ENCODE measurements around the gene WARS2.
"Not testable (repeated sequence)": the region's sequence is repeated elsewhere in the genome, so short reads cannot be mapped to it uniquely, and the experiment has no call there.

The WARS2 gene

DNA sequence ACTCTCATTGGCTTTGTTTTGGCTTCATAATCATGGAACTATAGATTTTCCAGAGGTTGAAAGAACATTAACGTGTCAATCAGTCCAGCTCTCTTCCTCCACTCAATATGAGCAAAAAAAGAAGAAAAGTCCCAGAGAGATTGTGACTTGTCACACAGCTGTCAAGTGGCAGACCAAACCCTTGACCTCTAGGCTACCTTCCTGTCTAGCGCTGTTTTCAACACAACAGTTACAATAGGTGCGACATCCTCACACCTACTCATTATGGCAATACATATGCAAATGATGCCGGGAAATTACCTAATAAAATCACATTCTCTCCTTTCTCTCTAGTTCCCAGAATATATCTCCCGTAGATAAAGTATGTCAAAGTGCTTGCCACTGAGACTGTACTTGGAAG lies 1.1 kb downstream of the WARS2 start:
- no peak for DNase-seq

DNA sequence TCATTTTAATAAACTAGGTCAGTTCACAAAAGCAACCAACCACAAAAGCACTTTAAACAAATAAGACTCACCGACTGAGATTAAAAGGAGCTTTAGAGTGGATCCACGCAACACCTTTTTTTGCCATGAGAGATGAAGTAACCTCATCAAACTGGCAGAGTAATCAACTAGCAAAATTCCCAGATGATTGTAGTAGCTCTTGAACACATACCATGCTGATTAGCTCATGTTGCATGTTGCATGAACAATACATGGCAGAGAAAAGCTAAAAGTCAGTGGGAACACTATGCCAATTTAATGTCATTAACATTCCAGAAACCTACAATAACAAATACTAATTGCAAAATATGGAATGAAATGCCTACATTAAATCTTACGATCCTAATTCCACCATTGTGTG lies 4.1 kb downstream of the WARS2 start:
- DNase-seq: peak; percentile 64

DNA sequence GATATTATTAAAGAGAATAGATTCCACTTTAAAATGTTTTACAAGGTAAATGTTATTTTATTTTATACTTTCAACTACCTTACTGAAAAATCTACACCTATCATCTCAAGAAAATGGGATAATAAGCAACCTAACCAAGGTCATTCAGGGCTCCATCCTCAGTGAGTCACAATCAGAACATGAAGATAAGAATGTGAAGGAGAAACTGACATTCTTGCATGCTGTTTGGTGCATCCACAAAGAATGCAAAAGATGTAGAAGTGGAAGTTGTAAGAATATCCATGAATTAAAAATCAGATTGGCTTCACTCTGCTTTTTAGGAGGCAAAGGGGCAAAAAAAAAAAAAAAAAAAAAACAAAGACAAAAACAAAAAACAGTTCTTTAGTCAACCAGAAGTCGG lies 6.5 kb downstream of the WARS2 start:
- DNase-seq: peak; percentile 79

GRCh38 chr1:119132179-119132578 lies 8.3 kb downstream of the WARS2 start:
- DNase-seq: no peak

DNA sequence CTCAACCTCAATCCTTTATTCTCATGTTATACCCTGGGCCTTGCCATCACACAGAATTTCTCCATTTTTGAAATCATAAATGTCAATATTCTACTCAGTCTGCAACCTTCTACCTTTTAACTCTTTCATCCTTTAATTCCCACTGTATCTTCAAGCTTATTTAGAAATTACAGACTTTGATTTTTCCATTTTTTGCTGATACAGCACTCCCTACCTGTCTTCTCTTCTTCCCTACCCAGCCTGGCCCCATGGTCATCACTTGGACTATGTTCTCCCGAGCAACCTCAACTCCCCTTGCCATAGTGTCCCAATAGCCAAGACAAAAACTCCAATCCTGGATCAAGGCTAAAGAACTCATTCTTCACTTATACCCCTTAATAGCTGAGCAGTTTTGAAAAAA lies 14.6 kb downstream of the WARS2 start:
- DNase-seq: no peak

GRCh38 chr1:119124764-119125163 lies 15.7 kb downstream of the WARS2 start:
- DNase-seq: no peak

GRCh38 chr1:119121872-119122271 lies 18.6 kb downstream of the WARS2 start:
- not testable (repeated sequence) for DNase-seq

- no peak for DNase-seq
Observed at GRCh38 chr1:119116725-119117124, 23.7 kb downstream of the WARS2 start.

DNA sequence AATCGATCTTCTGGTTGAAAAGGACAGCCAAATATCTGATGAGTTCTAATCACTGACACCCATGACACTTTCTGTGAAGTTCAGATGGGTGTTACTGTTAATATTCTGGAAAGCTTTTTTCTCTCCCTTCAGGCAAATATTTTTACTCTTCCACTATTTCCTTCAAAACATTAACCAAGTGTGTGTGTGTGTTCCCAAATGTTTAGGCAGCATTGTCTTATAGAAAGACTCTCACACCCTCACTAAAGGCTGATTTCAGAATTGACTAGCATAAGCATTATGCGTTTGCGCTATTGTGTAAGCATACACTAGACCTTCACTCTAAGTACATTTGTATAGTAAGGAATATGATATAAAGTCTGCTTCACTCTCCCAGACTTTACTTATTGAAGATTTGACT lies 24.7 kb downstream of the WARS2 start:
- no peak for DNase-seq

DNA sequence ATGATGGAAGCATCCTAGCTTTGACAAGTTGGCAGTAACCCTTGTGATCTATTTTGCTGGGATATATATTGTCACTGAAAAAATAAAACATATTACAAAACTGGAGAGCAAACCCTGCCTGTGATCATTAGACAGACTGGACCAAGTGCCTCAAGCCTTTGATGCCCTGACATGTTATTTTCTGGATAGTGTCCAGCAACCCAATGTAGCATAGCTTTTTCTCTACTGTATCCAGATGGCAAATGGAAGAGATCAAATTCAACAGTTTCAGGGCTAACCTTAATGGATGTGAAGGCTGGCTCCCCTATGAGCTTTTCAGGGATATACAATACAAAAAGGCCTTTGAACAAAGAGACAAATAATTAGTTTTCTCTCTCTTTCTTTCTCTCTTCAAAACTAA lies 25.1 kb downstream of the WARS2 start:
- DNase-seq: no peak

GRCh38 chr1:119114786-119115185 lies 25.7 kb downstream of the WARS2 start:
- DNase-seq: no peak

DNA sequence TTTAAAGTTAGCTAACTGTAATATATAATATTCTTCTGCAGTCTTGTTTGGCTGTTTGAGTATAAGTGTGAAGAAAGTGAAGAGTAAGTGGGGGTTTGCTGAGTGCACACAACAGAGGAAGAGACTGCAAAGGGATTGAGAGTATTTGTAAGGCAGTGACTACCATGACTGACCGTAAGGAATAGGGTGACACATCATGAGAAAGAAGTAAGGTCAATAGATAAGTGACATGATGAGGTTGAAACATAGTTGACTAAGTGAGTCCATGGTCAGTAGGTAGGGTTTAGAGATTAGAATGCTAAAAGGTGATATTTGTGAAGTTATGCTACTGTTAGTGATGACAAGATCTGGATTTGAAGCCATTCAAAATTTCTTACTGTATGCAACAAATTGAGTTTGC lies 27.7 kb downstream of the WARS2 start:
- no peak for DNase-seq

DNA sequence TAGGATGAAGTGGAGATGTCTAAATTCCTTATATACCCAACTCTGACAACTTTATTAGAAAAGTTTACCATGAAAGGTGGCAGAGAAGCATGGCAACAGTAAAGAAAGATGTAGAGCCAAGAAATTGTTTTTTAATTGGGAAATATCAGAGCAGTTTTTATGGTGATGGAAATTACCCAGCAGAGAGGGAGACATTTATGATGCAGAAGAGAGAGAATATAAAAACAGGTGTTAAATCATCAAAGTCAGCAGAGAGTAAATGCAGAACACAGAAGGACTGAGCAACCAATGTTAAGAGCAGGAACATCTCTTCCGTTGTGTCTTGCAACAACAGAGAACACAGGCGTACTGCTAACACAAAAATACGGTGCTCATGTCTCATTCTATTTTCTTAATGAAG lies 28.2 kb downstream of the WARS2 start:
- DNase-seq: no peak

DNA sequence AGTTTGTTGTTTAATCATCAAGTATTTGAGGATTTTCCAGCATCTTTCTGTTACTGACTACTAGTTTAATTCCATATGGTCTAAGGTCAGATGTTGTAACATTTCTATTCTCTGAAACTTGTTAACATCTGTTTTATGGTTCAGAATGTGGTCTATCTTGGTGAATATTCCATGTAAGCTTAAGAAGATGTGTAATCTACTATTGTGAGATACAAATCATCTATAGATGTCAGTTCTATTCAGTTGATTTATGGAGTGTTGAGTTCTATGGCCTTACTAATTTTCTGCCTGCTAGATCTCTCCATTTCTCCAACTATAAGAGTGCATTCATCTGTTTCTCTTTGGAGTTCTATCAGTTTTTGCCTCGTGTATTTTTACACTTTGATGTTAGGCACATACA lies 31.5 kb downstream of the WARS2 start:
- peak; percentile 83 for DNase-seq

- no peak for DNase-seq
Observed at GRCh38 chr1:119103764-119104163, 36.7 kb downstream of the WARS2 start.

- DNase-seq: no peak
Observed at GRCh38 chr1:119102051-119102450, 38.4 kb downstream of the WARS2 start.

- peak; percentile 80 for DNase-seq
Observed at GRCh38 chr1:119101563-119101962, 38.9 kb downstream of the WARS2 start.

DNA sequence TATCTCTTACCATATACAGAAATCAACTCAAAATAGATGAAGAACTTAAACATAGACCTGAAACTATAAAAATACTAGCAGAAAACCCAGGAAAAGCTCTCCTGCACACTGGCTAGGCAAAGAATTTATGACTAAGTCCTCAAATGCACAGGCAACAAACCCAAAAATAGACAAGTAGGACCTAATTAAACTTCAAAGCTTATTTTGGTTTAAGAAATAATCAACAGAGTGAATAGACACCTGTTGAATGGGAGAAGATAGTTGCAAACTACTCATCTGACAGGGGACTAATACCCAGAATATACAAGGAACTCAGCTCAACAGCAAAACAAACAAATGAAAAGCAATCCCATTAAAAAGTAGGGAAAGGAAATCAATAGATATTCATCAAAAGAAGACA lies 40.7 kb downstream of the WARS2 start:
- DNase-seq: no peak

DNA sequence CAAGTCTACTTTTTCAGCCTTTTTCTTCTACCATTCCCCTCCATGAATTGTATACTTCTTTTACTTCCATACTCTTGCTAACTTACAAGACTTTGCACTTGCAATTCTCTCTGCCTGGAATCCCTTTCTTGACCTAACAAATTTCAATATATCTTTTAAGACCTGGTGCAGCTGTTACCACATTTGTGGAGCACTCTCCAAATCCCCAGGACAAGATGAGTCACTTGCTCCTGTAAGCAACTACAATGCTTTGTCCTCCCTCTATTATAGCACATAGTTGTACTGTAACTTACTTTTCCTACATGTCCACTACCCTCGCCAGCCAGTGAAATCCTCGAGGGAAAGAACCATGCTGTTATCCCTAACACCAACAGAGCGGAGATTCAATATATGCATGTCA lies 43.1 kb downstream of the WARS2 start:
- DNase-seq: peak; percentile 54

GRCh38 chr1:119093721-119094120 lies 46.7 kb downstream of the WARS2 start:
- no peak for DNase-seq

DNA sequence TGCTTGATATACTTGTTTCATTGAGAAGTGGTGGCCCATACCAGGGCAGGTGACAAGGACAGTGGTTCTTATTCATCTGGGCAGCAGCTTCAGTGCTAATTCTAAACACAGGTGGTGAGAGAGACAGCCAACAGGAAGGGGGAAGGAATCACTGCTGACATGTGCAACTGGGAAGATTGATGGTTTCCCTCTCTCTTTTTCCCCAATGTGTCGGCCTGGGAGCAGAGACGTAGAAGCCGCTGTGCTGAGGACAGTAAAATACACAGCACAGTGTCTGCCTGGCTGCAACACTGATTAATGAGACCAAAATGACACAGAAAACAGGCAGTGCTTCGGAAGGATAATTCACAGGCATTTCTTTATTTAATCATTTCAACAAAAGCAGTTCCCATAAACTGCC lies 48.8 kb downstream of the WARS2 start:
- peak; percentile 37 for DNase-seq

DNA sequence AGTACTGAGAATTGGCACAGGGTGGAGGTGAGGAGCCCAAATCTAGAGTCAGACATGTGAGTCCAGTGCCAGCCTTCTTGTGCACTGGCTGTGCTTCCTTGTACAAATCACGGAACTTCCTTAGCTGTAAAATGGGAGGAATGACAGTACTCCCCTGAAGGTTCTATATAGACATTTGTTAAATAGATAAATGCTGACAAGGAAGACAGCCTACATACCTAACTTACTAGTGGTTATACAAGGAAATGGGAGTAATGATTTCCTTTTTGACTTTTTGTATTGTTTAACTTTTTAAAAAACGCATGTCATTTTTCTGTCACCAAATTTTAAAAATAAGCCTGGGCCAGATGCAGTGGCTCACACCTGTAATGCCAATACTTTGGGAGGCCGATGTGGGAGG lies 50.2 kb downstream of the WARS2 start:
- DNase-seq: no peak

DNA sequence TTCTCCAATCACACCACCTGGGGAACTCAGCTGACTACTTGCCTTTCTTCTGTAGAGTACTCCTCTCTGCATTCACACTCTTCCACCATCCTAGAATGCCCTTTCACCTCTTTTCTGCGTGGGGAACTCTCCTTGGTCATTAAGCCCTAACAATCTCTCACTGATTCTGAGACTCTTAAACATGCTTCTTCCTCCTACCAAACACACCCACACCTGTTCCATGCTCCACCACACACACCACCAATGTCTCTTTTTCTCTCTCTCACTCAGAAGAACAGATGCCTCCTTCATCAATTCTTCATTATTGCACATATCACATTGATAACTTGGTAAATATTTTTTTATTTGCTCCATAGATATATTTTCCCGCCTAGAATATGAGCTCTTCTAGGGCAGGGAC lies 53.6 kb downstream of the WARS2 start:
- no peak for DNase-seq

- DNase-seq: no peak
Observed at GRCh38 chr1:119084798-119085197, 55.7 kb downstream of the WARS2 start.

DNA sequence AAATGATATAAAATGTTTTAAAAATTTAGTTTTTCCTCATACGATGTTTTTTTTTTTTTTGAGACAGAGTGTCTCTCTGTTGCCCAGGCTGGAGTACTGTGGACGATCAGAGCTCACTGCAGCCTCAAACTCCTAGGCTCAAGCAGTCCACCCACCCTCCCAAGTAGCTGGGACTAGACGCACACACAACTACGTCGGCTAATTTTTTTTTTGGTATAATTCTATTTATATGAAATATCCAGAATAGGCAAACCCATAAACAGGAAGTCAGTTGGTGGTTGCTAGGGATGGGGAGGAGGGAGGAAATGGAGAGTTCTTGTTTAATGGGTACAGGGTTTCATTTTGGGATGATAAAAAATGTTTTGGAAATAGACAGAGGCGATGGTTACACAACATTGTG lies 56.5 kb downstream of the WARS2 start:
- DNase-seq: no peak

DNA sequence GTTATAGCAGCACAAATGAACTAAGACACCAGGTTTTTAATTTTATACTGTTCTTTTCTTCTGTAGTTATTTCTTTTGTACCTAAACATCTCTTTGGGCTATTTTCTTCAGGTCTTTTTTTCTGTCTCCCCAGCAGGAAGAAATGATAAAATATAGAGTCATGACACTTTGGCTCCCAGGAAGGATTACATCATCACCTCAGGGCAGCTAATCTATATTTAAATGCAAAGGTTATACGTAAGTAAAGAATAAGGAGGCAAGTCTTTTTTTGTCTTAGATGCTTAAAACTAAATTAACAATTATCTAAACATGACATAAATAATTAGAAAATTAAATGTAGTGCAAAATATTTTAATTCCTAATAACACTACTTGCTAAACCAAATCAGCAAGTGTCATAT lies 57.0 kb downstream of the WARS2 start:
- DNase-seq: no peak

Measured in fibroblast of upper back skin (primary cell).